Middle frontal gyrus (tissue), 1 donor: ENCODE results near the gene HOGA1.
"Not testable (repeated sequence)": the region's sequence is repeated elsewhere in the genome, so short reads cannot be mapped to it uniquely, and the experiment has no call there.

ENCODE experiments used
- DNase-seq: peaks from one replicate; pipeline ENCODE4 v3.0.0-alpha.2; 2015; ENCODE audit warnings: low spot score; ENCODE audit errors: extremely low spot score

The HOGA1 gene

DNA sequence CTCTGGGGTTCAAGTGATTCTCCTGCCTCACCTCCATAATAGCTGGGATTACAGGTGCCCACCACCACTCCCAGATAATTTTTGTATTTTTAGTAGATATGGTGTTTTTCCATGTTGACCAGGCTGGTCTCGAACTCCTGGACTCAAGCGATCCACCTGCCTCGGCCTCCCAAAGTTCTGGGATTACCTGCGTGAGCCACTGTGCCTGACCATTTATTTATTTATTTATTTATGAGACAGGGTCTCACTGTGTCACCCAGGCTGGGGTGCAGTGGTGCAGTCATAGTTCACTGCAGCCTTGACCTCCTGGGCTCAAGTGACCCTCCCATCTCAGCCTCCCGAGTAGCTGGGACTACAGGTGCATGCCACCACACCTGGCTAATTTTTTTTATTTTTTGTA, 29.9 kb upstream of the HOGA1 start:
- not testable (repeated sequence) for DNase-seq

DNA sequence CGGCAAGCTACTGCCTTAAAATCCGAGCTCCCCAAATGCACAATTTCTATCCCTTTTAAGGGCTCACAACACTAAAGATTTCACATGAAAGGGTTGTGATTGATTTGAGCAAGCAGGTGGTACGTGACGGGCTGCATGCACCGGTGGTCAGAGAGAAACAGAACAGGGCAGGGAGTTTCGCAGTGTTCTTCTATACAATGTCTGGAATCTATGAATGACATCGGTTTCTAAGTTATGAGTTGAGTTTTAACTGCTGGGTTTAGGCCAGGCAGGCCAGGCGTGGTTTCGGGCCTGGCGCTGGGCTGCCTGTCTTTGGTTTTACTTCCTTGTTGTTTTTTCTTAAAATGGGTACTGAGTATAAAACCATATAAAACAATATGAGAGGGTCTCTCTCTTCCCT, 28.6 kb upstream of the HOGA1 start:
- not testable (repeated sequence) for DNase-seq

DNA sequence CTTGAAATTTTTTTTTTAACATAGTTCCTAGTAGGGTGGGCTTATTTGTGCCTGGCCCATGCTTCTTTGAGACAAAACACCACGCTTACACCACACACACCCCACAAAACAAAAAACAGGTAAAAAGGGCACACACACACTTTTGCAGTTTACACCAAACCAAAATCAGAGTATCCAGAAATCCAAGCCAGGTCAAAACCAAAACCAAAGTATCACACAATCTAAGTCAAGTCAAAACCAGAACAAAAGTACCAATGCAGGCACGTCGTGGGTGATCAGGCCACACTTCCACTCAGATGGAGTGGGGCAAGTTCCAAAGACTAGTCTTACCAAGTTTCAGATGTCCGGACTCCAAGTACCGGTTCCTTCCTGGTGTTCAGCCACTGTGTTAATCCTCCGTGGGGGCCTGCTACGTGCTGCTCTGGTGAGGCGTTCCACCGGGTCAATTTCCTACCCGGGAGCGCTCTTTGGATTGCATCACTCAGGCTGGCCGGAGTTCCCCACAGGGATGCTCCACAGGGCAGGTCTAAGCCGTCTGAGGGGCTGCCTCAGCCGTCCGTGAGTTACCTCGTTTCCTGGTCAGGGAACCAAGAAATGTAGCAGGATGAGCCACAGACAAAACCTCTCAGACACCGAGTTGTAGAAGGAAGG, 23.3 kb upstream of the HOGA1 start:
- not testable (repeated sequence) for DNase-seq

DNA sequence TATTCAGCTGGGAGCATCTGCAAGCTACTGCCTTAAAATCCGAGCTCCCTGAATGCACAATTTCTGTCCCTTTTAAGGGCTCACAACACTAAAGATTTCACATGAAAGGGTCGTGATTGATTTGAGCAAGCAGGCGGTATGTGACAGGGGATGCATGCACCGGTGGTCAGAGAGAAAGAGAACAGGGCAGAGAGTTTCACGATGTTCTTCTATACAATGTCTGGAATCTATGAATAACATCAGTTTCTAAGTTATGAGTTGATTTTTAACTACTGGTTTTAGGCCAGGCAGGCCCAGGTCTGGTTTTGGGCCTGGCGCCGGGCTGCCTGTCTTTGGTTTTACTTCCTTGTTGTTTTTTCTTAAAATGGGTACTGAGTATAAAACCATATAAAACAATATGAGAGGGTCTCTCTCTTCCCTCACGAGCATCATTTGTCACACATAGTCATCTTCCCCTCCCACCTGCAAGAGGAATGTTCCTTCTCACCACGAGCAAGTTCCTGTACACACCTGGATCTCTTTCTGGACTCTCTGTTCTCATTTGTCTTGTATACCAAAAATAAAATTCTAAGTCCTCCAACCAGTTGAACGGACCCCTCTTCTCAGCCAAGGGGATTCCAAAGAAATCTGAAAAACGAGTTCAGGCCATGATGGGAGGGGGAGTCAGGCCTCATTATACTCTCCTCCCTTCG, 22.7 kb upstream of the HOGA1 start:
- DNase-seq: not testable (repeated sequence)

DNA sequence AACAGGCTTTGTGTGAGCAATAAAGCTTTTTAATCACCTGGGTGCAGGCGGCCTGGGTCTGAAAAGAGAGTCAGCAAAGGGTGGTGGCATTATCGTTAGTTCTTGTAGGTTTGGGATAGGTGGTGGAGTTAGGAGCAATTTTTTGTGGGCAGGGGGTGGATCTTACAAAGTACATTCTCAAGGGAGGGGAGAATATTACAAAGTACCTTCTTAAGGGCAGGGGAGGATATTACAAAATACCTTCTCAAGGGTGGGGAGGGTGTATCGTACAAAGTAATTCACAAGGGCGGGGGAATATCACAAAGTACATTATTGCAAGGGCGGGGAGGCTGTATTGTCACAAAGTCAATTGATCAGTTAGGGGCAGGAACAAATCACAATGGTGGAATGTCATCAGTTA, 21.9 kb upstream of the HOGA1 start:
- not testable (repeated sequence) for DNase-seq

DNA sequence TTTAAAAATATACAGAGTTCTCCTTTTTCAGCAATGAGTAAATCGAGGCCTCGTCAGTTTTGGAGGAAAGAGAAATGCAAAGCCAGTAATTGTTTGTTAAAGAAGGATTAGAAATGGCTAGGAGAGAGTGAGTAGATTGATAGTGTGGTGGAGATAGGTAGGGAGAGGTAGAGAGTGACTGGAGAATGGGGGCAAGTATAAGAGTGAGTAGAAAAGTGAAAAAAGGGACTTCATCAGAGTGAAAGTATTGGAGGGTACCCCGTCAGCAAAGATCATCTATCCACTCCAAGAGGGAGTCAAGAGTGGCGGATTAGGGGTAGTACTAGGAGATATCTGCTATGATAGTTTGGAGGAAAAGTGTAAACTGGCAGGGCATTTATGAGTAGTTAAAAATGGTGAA, 20.9 kb upstream of the HOGA1 start:
- DNase-seq: no peak

DNA sequence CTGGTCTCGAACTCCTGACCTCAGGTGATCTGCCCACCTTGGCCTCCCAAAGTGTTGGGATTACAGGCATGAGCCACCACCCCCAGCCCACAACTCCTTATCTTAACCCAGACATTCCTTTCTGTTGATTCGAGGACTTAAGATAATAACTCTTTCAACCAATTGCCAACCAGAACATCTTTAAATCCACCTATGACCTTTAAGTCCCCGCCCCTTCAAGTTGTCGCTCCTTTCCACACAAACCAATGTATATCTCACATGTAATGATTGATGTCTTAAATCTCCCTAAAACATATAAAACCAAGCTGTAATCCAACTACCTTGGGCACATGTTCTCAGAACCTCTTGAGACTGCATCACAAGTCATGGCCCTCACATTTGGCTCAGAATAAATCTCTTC, 19.4 kb upstream of the HOGA1 start:
- no peak for DNase-seq

DNA sequence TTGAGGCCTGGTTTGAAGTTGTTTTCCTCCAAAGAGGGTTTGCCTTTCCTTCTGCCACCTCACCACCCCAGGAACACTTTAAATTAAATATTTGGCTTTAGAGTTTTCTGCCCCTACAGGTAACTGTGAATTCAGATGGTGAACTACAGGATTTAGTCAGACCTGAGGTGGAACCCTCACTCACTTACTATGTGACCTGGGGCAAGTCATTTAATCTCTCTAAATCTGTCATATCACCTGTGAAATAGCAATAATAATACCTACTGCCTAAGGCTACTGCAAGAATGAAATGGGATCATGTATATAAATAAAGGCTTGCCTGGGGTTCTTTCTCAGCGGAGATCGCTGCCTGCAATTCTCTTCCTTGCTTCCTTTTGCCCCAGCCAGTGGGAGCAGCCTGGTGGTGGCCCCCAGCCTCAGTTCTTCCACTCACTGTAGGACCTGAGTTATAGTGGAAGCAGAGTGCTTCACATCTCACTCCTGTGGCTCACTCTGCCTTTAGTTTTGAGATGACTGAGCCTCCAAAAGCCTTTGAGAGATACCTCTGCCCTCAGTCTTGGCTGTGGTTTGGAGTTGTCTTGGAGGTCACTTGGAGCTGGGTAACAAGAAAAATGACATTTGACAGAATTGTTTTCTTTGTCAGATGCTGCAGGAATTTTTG, 17.7 kb upstream of the HOGA1 start:
- DNase-seq: no peak

DNA sequence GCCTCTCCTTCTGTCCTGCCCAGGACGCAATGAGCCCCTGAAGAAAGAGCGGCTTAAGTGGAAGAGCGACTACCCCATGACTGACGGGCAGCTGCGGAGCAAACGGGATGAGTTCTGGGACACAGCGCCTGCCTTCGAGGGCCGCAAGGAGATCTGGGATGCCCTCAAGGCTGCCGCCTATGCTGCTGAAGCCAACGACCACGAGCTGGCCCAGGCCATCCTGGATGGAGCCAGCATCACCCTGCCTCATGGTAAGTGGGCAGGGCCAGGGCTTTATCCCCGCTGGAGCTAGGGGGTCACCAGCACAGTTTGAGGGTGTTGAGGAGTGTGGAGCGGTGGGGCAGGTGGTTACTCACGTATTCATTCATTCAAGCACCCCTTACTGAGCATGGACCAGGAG, 16.3 kb upstream of the HOGA1 start:
- no peak for DNase-seq

DNA sequence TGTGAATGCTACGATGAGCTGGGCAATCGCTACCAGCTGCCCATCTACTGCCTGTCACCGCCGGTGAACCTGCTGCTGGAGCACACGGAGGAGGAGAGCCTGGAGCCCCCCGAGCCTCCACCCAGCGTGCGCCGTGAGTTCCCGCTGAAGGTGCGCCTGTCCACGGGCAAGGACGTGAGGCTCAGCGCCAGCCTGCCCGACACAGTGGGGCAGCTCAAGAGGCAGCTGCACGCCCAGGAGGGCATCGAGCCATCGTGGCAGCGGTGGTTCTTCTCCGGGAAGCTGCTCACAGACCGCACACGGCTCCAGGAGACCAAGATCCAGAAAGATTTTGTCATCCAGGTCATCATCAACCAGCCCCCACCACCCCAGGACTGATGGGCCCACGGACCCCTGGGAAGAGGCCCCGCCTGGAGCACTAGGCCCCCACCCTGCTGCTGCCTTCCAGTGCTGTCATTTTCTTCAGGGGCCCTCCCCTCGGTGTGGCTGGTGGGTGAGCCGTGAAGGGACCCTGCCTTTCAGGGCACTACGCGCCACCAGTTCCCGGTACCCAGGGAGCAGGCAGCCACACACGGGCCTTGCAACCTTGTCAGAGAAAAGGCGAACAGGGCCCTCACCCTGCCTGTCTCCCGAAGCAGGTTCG, 13.9 kb upstream of the HOGA1 start:
- DNase-seq: no peak

DNA sequence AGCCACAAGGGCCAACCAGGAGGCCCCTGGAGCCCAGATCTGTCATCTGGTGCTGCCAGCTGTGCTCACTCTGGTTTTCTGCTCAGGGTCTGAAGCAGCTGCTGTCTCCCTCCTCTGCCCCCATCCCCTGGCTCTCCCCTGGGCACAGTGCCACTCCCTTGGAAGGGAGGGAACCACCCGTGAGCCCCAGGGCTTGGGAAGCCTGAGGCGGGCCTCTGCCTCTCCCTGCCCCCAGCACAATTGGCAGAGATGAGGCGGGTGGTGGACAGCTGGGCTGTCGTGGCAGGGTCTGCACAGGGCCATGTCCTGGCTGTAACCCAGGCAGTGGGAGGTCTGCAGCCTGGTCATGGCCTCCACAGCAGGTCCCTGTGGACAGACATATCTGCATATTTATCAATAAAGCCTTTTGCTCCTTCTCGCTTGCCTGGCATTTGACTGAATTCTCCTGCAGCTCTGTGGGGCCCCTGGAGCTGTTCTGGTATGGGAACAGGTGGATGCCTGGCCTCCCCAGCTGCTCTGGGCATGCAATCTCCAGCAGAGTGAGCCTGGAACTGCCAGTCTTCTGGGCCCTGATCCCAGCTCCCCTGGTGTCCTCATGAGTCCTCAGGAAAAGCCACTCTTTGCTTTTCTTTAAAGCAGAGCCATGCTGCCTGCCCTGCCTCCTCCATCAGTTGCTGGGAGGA, 13.3 kb upstream of the HOGA1 start:
- DNase-seq: no peak

DNA sequence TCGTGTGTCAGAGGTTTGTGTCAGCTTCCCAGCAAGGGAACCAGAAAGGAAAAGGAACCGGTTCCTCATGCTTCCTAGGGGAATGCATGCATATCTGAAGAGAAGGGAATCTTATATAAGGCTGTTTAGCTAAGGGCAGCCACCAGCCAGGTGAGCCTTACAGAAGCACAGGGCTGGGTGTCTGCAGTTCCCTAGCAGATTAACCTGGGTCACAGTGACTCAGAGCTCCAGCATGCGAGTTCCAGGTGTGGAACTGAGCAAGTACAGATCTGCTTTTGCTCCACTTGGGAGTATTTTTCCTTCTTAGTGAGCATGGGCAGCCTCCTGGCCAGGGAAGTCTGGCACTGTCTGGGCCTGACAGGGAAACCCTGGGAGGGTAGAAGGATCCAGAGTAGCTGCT, 12.6 kb upstream of the HOGA1 start:
- no peak for DNase-seq

DNA sequence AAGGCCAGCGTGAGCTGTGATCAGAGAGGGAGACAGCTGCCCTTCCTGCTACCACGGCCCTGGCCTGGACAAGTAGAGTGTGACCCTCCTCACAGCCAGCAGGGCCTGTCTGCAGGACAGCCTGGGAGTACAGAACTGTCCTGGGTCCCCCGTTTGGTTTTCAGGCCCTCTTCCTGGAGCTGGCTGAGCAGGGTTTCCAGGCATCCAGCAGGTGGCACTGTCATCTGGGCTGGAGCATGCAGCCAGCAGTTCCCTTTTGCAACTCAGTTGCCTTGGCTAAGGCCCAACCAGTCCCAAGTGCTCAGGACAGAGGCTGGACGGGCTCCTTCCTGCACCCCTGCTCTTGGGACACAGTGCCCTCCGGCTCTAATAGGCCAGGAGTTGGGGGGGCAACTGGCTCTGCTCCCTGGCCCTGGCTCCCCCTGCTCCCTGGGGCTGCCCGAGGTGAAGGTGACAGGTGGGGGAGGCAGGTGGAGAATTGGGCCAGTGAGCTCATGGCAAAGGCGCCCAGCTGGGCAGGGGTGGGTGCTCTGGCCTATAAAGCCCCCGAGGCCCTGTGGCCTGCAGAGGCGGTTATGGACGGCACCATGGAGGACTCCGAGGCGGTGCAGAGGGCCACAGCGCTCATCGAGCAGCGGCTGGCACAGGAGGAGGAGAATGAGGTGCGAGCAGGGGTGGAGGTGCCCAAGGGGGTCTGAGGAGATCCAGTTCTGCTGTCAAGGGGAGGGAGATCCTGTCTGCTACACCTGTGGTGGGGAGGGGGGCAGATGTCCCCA, 11.8 kb upstream of the HOGA1 start, which contains the start of gene ANKRD2:
Gene ANKRD2 (plus strand): TSS at position 566 of the 776 bp plus-strand sequence. CDS start 10 bp downstream, at position 576.
- DNase-seq: peak; percentile 71

DNA sequence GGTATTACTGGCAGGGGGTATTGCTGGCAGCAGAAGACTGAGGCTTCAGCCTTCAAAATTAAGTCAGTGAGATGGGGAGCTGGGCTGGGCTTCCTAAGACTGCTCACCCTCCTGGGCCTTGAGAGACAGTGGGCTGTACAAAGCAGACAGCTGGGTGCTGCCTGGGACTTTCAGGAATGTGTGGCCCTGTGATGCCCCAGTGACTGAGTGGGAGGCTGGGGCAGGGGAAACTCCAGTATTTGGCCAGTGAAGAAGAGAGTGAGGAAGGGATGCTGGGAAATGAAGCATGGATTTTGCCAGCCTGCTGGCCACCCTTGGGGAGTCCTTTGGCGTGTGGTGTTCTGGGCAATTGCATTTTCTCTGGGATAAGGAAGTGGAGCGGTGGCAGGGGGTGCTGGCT, 11.2 kb upstream of the HOGA1 start:
- no peak for DNase-seq

DNA sequence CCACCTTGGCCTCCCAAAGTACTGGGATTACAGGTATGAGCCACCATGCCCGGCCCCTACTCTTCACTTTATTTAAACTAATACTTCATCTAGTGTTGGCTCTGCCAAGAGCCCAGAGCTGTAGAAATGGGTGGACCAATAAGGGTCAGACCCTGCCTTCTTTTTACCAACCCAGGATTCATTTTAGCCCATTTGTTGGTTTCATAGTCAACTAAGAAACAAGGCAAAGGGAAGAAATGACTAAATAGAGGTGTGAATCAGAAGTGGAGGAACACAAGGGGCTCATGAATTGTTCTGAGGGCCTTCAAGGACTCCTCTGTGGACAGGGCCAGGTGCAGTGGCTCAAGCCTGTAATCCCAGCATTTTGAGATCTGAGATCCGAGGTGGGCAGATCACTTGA, 10.5 kb upstream of the HOGA1 start:
- no peak for DNase-seq

DNA sequence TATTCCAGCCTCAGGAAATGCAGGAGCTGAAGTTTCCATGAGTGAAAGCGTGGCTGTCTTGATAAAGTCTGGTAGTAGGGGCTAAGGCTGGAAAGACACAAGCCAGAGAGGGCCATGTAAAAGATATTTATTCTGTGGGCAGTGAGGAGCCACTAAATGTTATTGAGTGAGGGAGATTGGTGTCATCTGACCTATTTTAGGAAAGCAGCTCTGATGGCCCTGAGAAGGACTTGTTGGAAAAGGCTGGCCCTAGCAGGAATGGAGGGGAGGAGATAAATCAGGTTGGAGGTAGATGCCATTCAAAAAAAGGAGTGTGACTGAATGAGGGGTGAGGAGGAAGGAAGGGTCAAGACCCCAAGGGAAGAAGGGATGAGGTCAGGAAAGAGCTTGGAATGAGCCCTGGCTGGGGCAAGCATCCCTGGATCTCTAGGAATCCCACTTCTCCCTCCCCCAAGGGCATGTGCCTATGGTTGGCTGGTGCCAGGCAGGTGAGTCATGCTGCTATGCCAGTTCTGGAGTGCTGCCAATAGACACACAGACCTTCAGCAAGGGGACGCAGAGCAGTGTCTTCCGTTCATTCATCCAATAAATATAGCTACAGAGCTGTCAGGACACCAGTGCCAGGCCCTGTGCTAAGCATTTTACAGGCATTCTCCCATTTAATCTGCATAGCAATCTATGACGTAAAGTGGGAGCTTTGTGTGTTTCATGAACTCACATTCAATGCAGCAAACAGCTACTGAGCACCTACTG, 9.6 kb upstream of the HOGA1 start:
- DNase-seq: no peak

DNA sequence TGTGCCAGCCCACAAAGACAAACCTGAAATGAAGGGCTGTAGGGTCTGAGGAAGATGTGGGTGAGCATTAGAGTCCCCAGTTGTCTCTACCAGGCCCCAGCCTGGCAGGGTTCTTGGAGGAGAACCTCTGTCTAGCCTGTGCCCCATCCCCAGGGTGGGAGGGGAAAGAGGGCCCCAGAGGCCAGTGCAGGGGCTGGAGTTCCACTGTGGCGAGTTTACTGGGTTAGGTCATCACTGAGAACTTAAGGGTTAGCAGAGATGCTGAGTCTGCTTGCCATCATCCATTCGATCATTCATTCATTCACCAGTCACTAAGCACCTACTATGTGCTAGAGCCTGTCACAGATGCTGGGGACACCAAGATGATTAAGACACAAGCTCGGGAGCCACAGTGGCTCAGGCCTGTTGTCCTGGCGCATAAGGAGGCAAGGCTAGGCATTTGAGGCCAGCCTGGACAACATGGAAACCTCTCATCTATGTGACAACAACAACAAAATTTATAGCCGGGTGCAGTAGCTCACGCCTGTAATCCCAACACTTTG, 9.0 kb upstream of the HOGA1 start:
- DNase-seq: no peak

DNA sequence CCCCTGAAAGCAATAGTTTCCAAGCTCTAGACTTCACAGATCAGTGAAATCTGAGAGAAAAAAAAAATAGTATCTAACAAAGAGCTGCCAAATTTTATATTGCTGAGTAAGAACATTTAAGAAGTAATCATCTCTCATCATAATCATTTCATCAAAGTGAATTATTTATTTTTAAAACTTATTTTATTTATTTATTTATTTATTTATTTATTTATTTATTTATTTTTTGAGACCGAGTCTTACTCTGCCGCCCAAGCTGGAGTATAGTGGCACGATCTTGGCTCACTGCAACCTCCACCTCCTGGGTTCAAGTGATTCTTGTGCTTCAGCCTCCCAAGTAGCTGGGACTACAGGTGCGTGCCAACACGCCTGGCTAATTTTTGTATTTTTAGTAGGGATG, 7.7 kb upstream of the HOGA1 start:
- not testable (repeated sequence) for DNase-seq

DNA sequence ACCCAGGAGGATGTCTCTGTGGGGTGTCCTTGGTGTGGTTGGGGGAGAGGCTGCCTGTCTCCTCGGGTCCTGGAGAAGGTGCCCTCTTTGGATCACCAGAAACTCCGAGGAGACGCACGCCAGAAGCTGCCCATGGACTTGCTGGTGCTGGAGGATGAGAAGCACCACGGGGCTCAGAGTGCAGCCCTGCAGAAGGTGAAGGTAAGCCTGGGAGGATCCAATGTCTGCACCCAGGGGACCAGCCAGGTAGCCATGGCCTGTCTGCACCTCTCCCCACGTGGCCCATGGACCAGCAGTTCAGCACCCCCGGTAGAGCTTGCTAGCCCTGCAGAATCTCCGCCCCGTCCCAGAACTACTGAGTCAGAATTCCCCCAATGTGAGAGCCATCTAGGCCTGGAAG, 6.5 kb upstream of the HOGA1 start:
- DNase-seq: no peak
